GM19438 (cell line): ENCODE data around the gene SPINK4.
A peak's percentile ranks its signal among the peaks of the same experiment; 100 is the strongest.

Experiments
- ATAC-seq: cut with Tn5 transposase; IDR thresholded peaks from one replicate; pipeline ENCODE4 v1.9.1; 2021; ENCODE audit warnings: low read depth; ENCODE audit not compliant: unreplicated experiment

SPINK4 gene

DNA sequence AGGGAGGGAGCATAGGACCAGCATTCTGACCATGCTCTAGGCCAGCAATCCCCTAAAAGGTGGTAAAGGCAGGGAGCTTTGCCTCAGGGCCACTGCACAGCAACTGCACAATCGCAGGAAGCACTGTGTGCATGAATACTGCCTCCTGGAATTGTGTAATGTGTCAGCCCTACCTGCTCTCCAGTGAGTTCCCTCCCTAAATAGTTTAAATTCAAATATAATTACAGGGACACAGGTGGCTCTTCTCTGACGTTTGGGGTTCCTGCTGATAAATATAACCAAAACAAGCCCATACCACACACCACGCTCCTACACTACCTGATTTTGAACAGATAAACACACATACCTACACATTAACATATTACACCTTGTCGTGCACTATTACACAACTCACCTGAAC, 15.5 kb downstream of the SPINK4 start:
- ATAC-seq = no peak

DNA sequence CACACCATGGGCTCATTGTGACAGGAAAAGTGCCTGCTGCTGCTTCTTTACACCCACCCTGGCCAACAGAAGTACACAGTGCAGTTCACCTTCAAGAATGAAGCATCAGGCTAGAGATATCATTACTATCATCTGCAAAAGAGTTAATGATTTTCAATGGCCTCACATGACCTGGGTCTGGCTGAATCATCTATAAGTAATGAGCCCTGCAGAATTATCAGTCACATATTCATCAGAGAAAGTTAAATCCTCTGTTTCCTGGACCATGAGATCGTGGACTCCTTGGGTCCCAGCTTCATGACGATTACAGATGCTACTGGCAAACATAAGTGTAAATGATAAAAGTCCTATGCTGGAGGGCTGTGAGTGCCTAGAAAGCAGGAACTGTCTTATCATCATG, 16.3 kb downstream of the SPINK4 start:
- no peak for ATAC-seq

DNA sequence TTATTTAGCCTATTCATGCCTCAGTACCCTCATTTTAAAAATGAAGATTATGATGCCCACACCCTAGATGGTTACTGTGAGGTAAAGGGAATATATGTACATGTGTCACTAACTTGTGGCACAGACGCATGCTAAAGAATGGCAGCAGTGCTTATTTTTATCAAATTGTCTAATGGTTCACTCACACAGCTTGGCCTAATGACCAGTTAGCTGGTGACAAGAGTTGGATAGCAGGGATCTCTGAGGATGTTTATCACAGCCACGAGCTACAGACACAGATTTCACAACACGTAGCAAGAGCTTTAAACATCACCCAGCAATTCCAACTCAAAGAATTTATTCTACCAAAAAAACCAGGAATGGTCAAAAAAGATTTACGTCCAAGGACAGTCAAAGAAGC, 17.3 kb downstream of the SPINK4 start:
- no peak for ATAC-seq

DNA sequence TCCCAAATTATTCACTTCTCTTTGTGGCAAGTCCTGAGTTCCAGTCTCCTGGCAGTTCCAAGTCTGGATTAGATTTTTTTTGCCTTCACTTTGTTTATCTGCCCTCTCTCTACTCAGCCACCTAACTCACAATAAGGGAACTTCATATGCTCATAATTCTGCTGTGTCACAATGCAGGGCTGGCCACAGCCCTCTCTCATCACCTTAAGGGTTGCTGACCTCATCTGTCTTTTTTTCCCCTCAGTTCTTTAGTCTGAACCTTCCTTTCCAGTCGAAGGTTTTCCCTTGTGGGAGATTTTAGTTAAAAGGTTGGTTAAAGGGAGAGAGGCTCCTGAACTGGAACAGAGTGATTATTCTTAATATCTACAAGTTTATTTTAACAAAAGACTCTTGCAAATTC, 20.4 kb downstream of the SPINK4 start:
- no peak for ATAC-seq

DNA sequence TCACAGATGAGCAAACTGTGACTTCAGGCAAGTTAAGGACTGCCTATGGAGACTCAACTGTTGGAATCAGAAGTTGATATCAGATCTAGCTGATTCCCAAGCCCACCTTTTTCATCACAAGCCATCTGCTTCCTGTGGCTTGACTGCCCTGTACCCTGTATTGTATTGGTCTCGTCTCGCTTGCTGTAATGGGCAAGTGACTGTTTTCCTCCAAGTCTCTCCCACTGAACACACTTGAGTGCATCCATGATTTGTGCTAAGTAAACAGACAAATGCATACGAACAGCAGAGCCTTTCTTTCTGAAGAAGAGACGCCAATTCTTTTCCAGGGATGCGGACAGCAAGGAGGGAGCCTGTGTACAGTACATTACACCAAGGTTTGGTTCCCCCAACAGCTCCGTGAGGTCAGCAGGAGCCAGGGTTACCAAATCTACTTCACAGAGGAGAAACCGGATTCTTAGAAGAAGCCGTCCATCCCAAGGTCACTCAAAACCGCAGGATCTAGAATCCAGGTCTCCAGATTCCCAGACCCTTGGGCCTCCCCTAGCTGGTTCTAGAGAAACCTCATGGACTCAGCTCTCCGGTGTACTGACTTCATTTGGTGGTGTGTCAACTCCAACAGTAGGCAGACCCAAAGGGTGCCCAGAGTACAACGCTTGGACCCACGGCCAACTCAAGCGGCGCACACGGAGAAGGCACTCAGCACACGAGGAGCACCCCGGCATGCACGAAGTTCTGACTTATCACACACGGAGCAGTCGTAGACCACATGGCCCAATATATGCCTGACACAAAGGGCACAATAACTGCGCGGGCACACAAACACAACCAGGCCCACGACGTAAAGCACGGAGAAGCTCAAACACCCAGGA, 23.4 kb downstream of the SPINK4 start:
- ATAC-seq = peak; percentile 18

DNA sequence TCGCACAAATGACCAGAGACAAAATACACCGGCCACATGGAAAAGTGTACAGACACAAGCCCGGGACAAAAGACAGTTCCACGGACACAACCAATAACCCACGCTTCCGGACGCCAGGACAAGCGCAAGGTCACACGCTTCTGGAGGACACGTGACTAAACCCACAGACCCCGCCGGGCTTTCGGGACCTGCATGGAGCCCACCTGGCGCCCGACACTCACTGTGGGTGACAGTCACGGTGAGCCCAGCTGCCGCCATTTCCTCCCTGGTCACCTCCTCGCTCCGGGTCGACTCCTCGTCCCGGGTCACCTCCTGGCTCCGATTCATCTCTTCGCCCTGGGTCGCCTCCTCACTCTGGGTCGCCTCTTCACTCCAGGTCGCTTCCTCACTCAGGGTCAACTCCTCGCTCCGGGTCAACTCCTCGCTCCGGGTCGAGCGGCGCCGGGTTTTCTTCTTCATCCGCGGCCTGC, 24.1 kb downstream of the SPINK4 start:
- ATAC-seq = peak; percentile 40

DNA sequence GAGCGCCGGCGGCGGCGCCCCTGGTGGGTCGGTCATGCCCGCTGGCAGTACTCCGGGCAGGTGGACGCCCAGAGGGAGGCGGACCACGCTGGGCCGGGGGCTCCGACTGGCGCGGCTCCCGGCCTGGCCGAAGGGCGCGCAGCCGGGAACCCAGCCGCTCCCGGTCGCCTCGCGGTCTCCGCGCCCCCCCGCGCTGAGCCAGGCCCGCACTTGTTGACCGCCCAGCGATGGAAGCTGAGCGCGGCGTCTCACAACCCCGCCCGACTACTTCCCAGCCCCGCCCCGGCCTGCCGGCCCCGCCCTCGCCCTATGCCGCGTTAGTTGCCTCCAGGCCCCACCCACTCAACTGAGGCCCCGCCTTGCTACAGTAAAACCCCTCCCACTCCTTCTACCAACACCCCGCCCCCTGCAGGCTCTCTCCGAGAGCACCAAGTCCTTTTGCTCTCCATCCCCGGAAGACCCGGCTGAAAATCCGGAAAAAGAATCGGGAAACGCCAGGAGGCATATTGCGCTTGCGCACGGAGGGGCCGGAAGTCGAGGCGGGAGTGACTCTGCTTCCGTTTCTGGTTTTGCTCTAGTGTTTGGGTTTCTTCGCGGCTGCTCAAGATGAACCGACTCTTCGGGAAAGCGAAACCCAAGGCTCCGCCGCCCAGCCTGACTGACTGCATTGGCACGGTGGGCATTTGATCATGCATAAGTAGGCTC, 24.7 kb downstream of the SPINK4 start, which contains the start of the genes BAG1 and CHMP5:
Gene BAG1, minus strand, starts transcription at position 236 of the 705 bp plus-strand sequence.
Gene CHMP5, plus strand, starts transcription at position 577 of the 705 bp plus-strand sequence. Its CDS starts 30 bp downstream, at position 607.
- ATAC-seq = peak; percentile 83

DNA sequence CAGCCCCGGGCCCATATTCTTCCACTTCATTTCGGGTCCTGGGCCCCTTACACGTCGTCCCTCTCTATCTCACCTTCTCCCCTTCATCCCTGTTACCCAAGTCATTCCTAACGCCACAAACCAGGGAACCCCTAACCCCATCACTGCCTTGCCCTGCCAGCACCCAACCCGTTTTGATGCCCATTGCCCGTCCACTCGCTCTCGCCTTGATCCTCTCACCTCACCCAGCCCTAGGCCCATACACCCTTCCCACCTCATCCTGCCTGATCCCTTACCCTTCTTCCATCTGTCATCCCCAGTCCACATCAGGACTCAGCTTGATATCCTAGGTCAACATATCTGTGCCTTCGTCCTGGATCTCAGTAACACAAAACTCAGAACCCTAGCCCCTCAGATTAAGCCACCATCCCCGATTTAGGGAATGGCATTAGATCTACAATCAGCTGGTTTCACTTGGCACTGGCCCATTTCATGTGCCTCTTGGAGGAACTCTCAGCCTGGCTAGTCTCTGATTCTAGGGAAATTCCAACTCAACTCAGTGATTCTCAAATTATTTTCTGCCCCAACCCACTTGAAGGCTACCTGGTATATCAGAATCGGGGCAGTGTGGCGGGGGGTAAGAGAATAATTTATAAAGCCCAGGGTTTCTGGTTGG, 25.4 kb downstream of the SPINK4 start:
- ATAC-seq = no peak

DNA sequence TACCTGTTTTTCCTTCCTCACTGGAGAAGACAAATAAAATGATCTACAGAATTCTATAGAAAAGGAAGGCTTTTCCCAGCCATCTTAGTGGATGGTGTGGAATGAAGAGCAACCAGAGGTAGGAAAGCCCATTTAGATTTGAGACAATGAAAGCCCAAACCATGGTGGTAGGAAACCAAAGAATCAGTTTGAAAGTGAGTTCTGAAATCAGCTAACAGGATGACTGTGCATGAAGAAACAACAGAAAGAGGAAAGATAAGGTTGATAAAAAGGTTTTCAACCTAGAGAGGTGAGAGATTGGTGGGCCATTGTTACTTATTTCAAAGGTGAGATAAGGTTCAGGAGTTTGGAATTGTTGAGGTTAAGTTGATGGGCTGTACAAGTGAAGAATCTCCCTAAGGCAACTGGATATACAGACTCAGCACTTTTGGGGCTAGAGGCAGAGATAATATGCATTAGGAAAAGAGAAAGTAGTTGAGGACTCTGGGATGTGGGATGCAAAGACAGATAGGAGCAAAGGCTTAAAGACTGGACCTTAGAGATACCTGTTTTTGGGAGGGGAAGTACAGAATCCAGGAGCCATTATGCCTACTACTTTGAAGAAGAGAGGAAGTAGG, 27.3 kb downstream of the SPINK4 start:
- ATAC-seq = no peak

DNA sequence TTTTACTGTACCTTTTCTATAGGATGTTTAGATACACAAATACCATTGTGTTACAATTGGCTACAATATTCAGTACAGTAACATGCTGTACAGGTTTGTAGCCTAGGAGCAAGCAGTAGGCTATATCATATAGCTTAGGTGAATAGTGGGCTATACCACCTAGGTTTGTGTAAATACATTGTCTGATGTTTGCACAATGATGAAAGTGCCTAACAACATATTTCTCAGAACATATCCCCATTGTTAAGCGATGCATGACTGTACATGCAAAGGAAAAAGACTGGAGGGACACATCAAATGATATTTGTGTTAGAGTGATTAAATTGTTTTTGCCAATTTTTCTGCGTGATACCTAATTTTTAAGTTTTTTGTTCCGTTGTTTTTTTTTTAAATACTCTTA, 30.2 kb downstream of the SPINK4 start:
- ATAC-seq = no peak

DNA sequence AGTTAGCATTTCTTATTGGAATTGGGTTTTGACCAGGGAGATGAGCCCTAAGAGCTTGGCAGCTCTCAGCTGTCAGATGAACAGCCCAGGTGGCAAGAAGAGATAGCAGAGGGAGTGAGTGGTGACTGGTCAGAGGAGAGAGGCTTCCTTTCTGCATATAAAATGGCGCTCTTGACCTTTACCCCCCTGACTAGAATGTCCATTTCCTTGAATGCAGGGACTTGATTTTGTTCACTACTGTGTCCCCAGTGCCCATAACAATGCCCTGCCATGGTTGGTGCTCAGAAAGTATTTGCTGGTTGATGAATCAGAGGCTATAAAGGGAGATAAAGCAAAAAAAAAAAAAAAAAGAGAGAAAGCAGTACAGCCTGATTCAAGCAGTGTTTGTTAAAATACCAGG, 32.1 kb downstream of the SPINK4 start:
- no peak for ATAC-seq

DNA sequence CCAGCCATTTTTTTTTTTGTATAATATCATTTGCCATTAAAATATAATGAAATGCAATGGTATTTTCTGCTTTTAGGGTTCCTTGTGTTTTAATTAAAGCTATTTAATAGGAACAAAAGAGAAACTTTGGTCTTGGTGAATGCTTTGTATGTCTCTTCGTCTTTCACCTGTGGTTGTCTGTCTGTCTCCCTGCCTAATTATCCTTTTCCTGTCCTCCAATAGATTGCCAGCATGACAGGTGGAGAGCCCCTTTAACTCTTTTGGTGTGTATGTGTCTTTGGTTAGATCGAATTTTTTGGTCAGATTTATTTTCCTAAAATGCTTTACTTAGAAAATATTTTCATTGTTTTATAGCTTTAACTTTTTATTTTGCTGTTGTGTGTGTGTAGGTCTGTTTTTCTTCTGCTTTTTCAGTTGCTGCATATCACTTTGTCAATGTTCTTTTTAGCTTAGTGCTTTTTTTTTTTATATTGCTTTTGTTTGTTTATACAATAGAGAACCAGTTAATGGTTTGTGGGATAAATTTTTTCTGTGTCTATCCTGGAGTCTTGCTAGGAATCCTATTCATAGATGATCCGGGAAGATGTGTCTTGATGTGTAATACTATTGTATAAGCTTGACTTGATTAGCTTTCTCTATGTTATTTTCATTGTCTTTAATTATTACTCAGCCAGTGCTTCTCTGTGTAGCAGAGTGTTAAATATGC, 33.5 kb downstream of the SPINK4 start:
- no peak for ATAC-seq

DNA sequence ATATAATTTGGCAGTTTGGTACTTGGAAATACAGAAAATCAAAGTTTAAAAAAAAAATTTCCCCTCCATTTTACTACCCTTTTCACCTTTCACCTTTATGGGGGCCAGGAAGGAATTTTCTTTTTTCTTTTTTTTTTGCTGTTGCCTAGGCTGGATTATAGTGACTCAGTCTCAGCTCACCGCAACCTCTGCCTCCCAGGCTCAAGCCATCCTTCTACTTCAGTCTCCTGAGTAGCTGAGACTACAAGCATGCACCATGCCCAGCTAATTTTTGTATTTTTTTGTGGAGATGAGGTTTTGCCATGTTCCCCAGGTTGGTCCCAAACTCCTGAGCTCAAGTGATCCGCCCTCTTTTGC, 34.0 kb downstream of the SPINK4 start:
- ATAC-seq = no peak

DNA sequence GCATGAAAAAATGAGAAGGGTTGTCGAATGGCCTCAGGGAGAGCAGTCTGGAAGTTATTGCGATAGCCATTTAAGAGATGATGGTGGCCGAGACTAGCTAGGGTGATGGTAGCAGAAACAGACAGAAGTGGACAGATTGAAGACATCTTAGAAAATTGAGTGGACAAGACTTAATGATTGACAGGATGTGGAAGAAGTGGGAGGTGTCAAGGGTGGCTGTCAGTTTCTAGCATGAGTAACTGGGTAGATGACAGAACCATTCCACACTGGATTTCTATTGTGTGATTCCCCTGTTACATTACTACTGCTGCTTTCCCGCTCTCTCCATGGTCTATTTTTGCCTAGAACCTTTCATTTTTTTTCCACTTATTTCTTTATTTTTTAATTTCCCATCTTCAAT, 37.5 kb downstream of the SPINK4 start:
- ATAC-seq = no peak

DNA sequence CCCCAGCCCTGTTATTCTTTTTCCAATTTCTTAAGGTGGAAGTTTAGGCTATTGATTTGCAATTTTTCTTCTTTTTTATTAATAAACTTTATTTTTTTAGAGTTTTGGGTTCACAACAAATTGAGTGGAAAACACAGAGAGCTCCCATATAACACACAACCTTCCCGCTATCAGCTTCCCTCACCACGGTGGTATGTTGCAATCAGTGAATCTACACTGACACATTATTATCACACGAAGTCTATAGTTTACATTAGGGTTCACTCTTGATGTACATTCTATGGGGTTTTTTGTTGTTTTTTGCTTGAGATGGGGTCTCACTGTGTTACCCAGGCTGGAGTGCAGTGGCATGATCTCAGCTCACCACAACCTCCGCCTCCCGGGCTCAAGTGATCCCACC, 45.5 kb downstream of the SPINK4 start:
- ATAC-seq = no peak

DNA sequence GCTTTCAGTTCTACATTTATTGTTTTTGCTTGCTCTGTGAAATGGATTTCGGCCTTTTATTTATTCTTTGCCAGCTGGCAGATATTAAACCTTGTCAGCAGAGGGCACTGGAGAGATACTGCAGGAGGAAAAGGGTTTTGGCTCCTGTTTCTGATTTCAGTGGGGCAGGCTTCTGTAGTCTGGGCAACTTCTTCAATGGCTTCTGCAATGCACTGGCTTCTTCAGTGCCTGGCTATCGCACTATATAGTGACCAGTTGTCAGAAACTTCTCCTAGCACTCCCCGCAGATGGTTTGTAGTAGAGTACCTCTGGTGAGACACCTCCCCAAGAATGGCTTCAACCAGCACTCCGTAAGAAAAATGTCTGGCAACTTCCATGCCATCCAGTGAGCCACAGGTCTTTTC, 47.1 kb downstream of the SPINK4 start:
- no peak for ATAC-seq

DNA sequence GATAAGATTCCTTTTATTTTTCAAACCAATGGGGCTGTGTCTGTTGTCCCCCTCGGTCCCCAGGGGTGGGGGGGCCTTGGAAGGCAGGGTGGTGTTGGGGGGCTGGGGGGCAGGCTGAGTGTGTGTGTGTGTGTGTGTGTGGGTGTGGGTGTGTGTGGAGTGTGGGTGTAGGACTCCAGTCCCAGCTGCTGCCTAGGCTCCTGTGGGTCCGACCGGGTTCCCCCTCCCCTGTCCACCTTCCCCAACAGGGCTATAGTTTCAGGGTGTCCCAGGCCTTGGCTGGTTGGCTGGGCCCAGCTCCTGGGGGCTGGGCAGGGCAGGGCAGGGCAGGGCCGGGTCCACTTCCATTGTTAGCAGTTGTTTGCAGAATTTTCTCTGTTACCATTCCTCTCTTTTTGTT, 48.3 kb downstream of the SPINK4 start:
- no peak for ATAC-seq

DNA sequence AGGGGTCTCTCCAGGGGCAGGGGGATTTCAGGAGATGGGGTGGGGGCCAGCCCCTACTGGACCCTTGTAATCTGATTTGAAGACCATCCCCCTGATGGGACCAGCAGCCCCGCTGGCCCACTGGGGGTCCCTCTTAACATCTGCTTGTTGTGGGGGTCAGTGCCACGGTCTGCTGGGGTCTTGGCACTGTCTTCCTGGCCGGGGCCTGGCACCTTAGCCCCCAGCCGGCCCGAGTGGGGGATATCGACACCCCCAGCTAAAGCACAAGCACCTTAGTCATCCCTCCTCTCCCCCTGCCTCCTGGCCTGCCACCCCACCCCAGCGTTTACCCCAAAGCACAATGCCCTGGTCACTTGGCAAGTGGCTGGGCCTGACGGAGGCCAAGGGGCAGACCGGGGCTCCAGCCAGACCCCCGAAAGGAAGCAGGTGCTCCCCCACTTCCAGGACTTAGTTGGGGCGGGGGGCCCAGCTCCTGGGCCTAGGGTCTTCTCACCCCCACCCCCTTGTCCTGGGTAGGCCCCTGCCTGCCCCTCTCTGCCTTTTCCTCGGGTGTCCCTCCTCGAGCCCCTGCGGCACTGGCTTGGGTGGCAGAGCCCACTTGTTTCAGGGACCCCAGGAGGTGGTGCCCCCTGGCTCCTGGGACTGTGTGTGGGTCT, 49.0 kb downstream of the SPINK4 start:
- ATAC-seq = no peak

DNA sequence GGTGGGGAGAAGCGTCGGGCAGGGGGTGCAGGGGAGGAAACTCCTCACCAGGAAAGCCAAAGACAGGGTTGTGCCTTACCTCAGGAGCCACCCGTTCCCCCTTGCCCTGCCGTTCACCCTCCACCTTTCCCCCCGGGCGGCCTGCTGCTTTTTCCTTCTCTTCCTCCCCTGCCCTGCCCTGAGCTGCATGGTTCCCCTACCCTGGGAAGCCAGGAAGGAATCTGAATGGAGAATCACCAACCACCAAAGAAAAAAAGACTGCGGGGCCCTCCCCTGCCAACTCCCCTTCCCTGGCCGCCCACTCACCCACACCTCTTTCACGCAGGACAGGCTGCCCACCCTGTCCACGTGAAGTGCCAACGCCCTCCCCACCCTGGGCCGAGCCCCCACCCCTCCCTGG, 49.5 kb downstream of the SPINK4 start:
- no peak for ATAC-seq

DNA sequence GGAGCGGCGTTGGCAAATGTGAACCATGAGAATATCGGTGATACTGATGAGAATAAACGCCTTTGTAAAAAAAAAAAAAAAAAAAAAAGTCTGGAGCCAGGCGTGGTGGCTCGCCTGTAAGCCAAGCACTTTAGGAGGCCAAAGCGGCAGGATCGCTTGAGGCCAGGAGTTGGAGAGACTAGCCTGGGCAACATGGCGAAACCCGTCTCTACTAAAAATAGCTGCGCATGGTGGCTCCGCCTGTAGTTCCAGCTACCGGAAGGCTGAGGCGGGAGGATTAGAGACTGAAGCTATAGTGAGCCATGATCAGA, 49.9 kb downstream of the SPINK4 start:
- peak; percentile 20 for ATAC-seq
